A549 (cell line): ENCODE measurements around the gene POLR2C.

Experiments
- EP300 ChIP-seq, 2 experiments: fragments of >200 bp; sonication (Bioruptor Twin); formaldehyde crosslinking; IDR thresholded peaks; 2 replicates in 1 of 2; 3 replicates in 1 of 2; pipeline ENCODE4 v1.6.1; 2016 to 2017
- POLR2AphosphoS2 ChIP-seq: conservative IDR thresholded peaks from 2 replicates; pipeline ENCODE4 v1.6.1; 2012; ENCODE audit warnings: low read length, improper control_type of control experiment, inconsistent platforms
- RAD21 ChIP-seq, 2 experiments: fragments of >200 bp in 1 of 2; sonication (Bioruptor Twin) in 1 of 2; formaldehyde crosslinking in 1 of 2; IDR thresholded peaks in 1 of 2; conservative IDR thresholded peaks in 1 of 2; 2 replicates in 1 of 2; 3 replicates in 1 of 2; pipeline ENCODE4 v1.6.1; 2012 to 2018; ENCODE audit warnings: inconsistent platforms in 1 of 2
- TF ChIP-seq, protein P1 (sequence below): fragments of >200 bp; sonication (Bioruptor Twin); formaldehyde crosslinking; IDR thresholded peaks from 3 replicates; pipeline ENCODE4 v1.5.1; 2016
- TF ChIP-seq, protein P2 (sequence below): fragments of 250-450 bp; sonication (Bioruptor Pico); IDR thresholded peaks from 2 replicates; pipeline ENCODE4 v1.5.0; 2021; ENCODE audit warnings: mild to moderate bottlenecking, moderate library complexity, borderline replicate concordance

DNA sequence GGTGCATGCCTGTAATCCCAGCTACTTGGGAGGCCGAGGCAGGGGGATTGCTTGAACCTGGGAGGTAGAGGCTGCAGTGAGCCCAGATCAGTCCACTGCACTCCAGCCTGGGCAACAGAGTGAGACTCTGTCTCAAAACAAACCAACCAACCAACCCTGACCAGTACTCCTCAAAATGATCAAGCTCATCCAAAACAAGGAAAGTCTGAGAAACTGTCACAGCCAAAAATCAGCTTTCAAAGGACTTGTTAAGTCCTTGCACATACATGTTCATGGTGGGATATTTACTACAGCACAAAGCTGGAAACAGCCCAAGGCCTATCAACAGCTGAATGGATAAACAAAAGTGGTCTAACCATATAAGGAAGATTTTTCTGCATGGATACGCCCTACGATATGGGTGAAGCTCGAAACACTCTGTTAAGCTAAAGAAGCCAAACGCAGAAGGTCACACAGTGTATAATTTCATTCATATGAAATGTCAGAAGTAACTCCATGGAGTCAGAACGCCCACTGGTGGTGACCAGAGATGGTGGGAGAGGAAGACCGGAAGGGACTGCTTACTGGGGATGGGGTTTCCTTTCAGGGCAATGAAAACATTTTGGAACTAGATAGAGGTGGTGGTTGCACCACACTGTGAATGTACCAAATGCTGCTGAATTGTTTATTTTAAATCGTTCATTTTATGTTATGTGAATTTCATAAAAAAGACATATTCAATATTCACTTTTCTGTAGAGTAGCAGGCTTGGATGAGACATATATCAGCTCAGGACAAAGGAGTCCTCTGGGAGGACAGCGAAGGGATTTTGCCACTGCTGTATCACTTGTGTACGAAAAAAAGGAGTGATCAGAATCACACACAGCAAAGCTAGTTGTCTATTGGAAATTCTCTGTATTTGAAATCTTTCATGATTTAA is 40.2 kb upstream of the POLR2C start:
- no peak for TF ChIP-seq POLR2AphosphoS2
- no peak for TF ChIP-seq EP300 (IDR thresholded peaks at IDR 0.05)
- TF ChIP-seq, protein P1, sequence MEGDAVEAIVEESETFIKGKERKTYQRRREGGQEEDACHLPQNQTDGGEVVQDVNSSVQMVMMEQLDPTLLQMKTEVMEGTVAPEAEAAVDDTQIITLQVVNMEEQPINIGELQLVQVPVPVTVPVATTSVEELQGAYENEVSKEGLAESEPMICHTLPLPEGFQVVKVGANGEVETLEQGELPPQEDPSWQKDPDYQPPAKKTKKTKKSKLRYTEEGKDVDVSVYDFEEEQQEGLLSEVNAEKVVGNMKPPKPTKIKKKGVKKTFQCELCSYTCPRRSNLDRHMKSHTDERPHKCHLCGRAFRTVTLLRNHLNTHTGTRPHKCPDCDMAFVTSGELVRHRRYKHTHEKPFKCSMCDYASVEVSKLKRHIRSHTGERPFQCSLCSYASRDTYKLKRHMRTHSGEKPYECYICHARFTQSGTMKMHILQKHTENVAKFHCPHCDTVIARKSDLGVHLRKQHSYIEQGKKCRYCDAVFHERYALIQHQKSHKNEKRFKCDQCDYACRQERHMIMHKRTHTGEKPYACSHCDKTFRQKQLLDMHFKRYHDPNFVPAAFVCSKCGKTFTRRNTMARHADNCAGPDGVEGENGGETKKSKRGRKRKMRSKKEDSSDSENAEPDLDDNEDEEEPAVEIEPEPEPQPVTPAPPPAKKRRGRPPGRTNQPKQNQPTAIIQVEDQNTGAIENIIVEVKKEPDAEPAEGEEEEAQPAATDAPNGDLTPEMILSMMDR, result peak; percentile 75
- TF ChIP-seq, protein P2, sequence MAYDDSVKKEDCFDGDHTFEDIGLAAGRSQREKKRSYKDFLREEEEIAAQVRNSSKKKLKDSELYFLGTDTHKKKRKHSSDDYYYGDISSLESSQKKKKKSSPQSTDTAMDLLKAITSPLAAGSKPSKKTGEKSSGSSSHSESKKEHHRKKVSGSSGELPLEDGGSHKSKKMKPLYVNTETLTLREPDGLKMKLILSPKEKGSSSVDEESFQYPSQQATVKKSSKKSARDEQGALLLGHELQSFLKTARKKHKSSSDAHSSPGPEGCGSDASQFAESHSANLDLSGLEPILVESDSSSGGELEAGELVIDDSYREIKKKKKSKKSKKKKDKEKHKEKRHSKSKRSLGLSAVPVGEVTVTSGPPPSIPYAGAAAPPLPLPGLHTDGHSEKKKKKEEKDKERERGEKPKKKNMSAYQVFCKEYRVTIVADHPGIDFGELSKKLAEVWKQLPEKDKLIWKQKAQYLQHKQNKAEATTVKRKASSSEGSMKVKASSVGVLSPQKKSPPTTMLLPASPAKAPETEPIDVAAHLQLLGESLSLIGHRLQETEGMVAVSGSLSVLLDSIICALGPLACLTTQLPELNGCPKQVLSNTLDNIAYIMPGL (CRISPR knock-in tag), result no peak
- TF ChIP-seq RAD21 (conservative IDR thresholded peaks at IDR 0.05 in 1 of 2, IDR thresholded peaks at IDR 0.05 in 1 of 2), result peak; percentile 82 to 86
